GM19239 (cell line): ENCODE measurements around the gene MARK2.
A peak's percentile ranks its signal among the peaks of the same experiment; 100 is the strongest.

ENCODE experiments used
- DNase-seq: peaks from one replicate; pipeline ENCODE4 v3.0.0; 2011; ENCODE audit warnings: low spot score; ENCODE audit not compliant: insufficient read length
- FAIRE-seq: peaks from 2 replicates; lab custom pipeline; 2011; peaks lifted over from hg19 to GRCh38; lab: Jason Lieb, UNC

Gene MARK2

DNA sequence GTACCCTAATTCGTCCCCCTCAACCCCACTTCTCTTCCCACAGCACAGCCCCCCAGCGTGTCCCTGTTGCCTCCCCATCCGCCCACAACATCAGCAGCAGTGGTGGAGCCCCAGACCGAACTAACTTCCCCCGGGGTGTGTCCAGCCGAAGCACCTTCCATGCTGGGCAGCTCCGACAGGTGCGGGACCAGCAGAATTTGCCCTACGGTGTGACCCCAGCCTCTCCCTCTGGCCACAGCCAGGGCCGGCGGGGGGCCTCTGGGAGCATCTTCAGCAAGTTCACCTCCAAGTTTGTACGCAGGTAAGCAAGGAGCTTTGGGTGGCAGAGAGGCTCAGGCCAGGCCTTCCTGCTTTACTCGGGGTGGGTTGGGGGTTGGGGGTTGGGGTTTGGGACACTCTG is 65.8 kb downstream of the MARK2 start:
- FAIRE-seq (no peak), DNase-seq (no peak)

DNA sequence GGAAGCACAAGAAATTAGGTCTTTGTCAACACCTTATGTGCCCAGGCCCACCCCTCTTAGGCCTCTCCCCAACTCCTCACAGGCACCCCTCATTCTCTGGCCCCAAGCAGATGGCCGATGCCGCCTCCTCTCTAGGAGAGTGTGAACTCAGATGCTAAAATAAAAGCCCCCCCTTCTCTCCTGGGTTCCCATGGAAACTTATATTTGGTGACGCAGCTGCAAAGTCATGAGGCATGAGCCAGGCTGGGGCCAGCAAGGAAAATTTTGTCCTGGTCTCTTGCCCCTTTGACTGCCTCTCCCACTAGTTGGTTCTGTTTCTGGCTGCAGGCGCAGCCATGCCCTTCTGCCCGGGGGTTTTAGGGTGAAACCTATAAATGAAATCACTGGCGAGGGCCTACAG is 66.3 kb downstream of the MARK2 start:
- DNase-seq (no peak), FAIRE-seq (no peak)

DNA sequence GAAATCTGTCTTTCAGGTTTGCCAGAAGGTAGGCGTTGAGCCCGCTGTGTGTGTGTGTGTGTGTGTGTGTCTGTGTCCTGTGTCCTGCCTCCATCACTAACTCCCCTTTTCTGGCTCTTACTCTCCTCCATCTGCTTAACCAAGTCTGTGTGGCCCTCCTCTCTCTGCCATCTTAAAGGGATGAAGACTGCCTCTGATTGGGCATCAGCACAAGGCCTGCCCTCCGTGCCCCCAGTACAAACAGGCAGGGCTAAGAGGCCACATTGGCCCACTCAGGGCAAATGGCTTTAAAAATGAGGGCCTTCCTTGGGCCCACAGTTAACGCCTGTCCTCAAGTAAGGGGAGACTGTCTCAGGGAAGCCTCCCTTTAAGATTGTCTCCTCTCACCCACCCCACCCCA is 67.2 kb downstream of the MARK2 start:
- no peak for DNase-seq
- FAIRE-seq, result no peak

DNA sequence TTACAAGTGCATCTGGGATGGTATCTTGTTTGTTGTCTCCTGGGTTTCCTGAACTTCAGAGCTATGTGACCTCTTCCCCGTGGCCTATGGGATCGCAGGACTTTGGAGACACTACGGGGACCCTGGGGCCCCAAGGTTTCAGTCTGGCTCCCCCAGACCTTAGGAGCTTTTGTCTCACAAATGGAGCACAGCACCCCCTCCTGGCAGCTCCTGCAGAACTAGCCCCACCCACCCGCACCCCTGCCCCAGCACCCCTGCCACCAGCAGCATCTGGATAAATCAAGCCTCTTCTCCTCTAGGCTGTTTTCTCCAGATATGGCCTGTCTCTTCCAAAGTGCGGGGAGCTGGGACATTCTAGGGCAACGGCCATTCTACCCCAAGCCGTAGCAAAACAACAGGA is 67.7 kb downstream of the MARK2 start:
- FAIRE-seq (no peak), DNase-seq (no peak)

DNA sequence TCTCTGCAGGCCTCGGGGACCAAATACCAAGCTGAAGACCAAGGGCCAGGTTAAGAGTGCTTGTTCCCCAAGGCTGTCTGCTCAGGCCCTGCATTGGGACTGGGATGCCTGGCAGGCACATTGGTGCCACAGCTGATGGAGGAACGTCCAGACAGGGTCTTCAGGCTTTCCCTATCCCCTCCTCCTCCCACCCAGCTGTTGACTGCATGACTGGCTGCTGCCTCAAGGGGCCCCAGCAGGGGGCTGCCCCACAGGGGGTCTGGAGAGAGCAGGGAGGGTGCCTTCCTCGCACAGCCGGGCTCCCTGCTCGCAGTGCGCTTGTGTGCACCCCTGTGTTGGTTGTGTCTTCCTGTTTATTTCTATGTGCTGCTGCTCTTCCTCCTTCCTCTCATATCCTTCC is 68.2 kb downstream of the MARK2 start:
- DNase-seq (no peak), FAIRE-seq (no peak)

DNA sequence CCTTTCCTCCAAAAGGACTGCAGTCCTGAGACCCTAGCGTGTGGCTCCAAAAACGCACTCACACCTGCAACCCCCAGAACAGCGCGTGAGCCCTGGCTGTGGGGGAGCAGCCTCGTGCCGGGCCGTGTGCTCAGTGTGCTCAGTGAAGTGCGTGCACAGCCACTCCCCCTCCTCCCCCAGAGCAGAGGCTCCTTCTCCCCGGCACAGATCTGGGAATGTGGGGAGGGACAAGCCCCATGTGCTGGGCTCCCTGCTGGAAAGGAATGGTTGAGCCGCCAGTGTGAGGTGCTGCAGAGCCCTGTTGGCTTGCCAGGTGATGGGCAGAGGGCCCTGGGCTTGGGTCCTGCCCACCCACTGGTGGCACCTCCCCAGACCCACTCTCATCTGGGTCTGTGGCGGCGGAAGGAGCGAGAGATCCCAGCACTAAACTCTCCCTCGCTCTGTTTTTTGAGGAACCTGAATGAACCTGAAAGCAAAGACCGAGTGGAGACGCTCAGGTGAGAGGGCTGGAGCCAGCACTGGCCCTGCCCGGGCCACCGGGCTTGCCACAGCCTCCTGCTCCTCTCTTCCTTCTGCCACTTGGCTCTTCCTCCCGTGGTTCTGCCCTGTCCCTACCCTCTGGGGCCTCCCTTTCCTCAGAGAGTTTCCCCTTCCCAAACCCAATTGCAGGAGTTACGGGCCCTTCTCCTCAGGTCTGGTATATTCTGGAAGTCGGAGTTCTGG is 69.1 kb downstream of the MARK2 start:
- FAIRE-seq, result no peak

DNA sequence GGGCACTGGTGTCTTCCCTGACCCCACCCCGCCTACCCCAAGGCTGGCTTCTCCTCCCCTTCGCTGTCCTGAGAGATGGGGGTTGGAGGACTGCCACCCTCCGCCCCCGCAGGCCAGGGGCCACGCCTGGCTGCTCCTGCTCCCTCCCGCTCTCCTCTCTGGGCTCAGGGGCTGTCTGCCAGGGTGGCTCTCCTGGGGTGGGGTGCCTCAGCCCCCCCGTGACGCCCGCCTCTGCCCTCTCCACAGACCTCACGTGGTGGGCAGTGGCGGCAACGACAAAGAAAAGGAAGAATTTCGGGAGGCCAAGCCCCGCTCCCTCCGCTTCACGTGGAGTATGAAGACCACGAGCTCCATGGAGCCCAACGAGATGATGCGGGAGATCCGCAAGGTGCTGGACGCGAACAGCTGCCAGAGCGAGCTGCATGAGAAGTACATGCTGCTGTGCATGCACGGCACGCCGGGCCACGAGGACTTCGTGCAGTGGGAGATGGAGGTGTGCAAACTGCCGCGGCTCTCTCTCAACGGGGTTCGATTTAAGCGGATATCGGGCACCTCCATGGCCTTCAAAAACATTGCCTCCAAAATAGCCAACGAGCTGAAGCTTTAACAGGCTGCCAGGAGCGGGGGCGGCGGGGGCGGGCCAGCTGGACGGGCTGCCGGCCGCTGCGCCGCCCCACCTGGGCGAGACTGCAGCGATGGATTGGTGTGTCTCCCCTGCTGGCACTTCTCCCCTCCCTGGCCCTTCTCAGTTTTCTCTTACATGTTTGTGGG is 69.9 kb downstream of the MARK2 start:
- FAIRE-seq (no peak), DNase-seq (no peak)

More for the DNA sequence above, 69.1 kb downstream of the MARK2 start:
- DNase-seq, result no peak

DNA sequence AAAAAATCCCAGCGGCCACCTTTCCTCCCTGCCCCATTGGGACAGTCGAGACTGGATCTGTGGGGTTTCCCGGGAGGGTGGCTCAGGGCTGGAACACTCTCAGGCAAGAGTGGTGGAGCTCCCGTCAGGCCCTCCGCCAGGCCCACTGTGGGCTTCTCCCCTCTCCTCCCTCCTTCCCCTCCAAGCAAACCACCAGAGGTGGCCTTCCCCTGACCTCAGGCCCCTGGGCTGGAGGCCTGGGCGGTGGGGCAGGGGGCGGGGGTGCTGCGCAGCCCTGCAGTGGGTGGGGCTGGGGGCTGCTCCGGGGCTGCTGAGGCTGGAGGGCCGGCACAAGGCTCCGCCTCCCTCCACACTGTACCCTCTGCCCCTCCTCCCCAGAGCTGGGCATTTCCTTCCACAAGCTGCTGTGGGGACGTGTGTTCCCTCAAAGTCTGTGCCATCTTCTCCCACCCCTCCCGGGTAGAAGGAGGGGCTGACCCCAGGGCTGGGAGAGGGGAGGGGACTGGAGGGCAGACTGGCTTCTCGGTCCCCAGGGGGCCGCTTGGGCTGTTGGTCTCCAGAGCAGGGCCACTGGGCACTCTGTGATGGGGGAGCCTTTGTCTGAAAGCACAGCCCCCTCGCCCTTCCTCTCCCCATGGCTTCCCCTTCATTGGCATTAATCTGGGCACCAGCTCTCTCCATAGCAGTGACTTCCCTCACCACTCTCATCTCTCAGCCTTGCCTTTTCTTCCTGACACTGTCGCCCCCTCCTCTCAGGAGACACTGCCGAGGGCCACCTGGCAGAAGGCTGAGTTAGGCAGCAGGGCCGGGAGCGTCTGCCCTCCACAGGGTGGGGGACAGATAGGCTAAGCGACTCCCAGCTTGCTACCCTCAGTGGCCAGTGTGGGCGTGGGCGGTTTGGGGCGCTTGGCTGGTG is 70.9 kb downstream of the MARK2 start:
- FAIRE-seq, result no peak
- no peak for DNase-seq

DNA sequence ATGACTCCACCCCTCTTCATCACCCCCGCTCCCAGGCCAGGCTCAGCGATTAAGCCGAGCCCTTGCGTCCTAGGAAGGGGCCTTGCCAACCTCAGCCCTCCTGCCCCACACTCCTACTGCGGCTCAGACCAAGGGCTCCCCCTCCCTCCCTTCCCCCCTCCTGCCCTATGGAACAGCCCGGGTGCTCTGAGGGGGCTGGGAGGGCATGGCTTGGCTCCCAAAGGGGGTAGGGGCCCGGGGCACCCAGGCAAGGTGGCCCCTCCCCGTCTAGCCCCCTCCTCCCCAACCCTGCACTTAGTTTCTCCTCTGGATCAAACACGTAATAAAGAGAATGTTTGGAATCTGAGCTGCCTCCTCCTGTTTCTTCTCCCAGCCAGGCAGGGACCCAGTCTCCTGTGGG is 71.8 kb downstream of the MARK2 start:
- FAIRE-seq (no peak), DNase-seq (no peak)

DNA sequence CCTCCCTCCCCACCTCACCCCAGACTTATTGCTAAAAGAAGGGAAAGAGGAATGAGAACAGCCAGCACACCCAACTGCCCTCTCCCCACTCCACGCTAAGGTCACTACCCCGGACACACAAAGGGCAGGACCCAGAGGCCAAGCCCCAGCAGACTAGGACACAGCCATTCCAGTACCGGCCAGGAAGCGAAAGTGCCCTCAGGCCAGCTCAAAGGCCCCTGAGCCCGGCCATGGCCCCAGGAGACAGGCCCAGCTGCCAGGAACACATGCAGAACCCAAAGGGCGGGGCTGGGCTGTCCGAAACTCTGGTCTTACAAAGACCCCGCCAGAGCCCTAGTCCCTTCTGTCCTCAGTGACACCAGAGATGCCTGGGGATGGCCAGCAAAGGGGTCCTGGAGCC is 72.5 kb downstream of the MARK2 start:
- FAIRE-seq, result no peak
- DNase-seq, result no peak

DNA sequence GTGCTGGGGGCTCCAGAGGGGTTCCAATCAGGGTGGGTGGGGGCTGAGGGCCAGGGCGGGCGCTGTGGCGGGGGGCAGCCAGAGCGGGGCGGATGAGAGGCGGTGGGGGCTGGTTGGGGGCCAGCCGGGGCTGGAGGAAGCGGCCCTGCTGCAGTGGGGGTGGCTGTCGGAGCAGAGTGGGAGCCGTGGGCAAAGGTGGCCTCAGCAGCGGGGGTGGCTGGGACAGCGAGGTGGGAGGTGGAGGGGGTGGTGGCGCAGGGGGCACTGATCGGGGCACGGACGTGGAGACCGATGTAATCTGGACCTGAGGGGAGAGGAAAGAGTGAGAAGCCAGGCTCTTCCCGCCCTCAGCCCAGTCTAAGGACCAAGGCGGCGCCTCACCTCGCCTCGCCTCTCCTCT is 73.0 kb downstream of the MARK2 start:
- FAIRE-seq (no peak), DNase-seq (no peak)

DNA sequence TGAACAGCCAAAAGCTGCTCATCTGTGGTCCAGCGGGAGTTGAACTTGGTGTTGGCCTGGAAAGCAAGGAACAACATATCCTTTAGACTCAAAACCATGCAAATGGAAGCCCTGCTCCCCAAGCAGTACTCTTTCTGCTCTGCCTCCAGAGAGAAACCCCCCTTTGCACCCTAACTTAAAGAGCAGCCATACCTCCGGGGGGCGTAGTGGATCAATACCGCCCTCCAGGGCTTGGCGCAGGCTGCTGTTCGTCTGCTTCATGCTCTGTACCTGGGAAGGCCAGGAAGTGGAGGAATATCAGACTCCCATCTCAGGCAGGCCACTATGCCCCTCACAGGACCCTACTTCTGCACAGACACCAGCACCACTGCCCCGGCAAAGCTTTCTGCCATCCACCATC is 73.8 kb downstream of the MARK2 start:
- no peak for DNase-seq
- FAIRE-seq, result no peak

DNA sequence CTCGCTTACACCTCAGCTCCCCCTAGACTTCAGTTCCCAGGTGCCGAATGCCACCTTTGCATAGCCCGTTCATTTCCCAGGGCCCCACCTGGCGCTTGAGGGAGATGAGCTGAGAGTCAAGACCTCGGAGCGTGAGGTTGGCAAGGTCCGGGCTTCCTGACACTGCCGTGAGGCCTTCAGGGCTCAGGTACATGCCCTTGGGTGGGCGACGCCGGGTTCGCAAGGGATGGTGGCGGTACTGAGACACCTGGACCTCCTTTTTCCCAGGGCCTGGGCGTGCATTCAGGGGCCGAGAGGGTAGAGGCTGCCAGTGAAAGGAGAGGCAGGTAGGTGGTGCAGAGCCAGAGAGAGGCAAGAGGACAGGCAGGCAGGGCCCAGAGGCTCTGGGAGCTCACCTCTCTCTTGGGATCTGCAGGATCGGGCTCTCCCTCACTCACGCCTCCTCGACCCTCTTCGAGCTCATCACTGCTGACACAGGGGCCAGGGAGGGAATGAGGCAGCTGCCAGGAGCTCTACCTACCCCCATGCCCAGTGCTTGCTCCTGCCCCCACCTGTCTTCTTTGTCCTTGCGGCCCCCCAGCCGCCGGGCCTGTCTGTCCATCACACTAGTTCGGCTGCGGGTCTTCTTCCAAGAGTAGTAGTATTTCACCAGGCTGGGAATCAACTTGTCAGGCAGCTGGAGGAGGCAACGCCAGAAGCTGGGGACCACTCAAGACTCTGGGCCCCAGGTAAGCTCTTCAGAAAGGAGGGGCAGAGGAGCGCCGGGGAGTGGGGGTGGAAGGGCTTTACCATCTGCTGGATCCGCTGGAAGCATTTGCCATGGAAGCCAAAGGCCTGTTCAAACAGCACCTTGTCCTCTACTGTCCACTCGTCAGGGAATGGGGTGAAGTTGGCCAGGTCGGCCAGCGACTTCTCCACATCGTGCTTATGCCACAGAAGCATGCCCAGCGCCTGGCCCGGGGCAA is 75.2 kb downstream of the MARK2 start:
- no peak for DNase-seq
- FAIRE-seq, result no peak

DNA sequence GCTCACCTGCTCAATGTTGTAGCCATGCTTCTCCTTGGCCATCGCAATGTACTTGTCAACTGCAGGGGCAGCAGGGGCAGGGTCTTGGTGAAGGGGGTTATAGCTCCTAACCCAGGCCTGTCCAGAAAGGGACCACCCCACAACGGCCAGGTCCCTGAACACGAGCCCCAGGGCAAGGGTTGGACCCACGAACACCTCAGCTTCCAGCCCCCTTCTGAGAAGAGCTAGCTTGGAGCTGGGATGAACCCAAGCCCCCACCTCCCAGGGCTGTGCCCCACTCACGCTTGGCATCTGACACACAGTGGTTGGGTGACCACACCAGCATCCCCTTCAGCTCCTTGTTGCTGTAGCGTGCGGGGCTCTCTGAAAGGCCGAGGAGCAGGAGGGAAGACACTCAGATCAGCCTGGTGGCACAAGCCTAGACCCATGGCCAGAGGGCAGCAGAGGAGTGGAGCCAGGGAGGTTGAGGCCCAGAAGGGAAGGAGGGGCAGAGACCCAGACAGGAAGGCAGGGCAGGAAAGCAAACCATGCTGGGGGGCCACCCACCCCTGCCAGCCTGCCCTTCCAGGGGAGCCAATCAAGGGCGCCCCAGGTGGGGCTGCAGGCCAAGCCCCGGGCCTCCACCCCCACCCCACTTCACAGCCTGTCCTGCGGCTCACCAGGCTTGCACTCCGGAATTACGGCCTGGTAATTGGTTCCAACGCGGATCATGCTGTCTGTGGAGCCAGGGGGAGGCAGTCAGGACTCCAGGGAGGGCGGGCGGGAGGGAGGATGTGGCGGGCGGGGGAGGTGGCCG is 76.2 kb downstream of the MARK2 start:
- FAIRE-seq (no peak), DNase-seq (no peak)

DNA sequence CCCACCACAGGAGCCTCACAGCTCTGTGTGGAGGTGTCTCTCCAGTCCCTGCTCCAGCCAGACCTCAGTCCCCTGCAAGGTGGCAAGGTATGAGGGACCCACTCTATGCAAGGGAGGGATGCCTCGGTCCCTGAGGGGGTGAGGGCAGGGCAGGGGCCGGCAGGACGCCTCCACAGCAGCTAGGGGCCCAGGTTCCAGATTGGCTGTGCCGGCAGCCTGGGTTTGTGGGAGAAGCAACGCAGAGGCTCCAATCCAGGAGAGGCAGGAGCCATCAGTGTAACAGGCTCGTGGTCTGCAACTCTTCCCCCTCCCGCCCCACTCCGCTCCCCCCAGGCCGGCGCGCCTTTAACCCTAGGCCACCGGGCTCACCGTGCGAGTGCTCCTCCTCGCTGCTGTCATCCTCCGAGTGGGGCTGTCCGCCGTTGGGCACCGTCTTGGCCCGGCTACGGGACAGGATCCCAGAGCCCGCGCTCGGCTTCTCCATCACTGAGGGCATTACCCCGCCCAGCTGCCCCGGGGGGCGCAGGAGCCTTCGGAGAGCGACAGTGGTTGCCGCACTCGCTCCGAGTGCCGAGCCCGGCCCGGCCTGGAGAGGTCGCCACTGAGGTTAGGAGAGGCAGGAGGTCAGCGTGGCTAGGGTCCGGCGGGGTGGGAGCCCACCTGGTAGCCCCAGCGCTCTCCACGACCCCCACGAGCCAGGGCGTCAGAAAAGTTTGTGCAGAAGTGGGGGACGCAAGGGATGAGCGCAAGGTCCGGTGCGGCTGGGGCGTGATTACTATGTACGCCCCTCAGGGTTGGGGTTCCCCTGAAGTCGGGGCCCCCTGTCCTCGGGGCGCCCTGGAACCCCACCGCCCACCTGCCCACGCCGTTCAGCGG is 77.3 kb downstream of the MARK2 start:
- peak; percentile 48 for FAIRE-seq
- DNase-seq, result peak; percentile 72

DNA sequence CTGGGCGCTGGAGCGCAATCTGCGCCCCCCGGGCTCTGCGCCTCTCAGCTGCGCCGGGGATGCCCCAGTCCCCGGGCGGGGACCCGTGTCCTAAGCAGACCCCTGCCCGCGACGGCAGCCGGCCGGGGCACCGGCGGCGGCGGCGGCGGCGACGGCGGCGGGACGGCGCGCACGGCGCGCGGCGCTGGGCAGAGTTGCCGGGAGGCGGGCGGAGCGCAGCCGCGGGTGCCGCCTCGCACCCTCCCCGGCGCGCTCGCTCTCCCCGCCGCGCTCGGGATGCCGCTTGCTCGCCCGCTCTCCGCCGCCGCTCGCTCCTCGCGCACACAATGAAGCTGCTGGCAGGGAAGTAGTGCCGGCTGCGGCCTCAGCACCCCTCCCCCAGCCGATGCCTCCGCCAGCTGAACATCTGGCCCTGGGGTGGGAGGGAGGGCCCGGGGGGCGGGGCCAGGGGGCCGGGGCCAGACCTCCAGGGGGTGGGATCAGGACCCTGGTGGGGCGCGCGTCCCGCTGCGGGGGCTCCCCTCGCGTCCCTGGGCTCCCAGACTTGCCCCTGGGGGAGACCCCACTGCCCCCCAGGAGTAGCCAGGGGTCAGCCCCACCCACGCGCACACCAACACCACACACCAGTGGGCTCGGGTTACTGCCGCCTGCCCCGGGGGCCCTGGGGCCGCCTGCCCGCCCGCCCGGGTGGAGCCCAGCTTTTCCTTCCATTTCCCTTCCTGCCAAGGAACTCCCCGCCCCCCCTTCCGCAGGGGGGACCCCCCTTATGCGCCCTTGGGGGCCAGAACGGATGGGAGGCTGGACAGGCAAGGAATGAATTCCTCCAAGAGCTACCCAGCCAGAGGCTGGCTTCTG is 78.2 kb downstream of the MARK2 start, which contains the start of gene RCOR2:
Gene RCOR2, minus strand, starts transcription at position 328 of the 855 bp plus-strand sequence. CDS start 708 bp downstream, outside the sequence.
- peak; percentile 97 for DNase-seq
- peak; percentile 44 for FAIRE-seq
